ENCODE results near the gene AUP1. TPM values are rescaled to one million over a fixed set of nuclear protein-coding genes. Genes with fewer than 3 reads are reported as not detected.

AUP1 gene
- total RNA-seq, 1 donor from 2014 or later, result 119 TPM

DNA sequence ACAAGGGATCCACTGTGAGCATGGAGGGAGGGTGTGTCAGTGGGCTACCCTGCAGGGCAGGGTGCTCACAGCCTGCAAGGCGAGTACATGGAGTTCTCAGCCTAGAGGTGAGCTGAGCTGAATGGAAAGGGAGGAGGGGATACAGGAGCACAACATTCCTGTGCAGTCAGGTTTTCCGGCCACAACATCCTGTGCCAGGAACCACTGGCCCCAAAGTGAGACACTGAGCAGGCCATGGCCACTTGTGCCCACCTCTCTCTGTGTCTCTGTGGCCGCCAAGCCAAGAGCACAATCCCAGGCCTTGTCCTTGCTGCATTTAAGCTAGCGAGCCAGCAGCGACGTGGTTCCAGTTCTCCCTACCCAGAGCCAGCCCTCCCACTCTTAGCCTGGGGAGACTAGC is 31.1 kb upstream of the AUP1 start:
- intact Hi-C loops (cut with DNase I), result no loop called here
- H3K4me3 ChIP-seq, result no peak overlapping the region
- no peak overlapping the region for H3K27ac ChIP-seq
- DNase-seq (no peak), ATAC-seq (no peak)
- no peaks in the 10 kb centered on the region for H3K9me3 ChIP-seq
- no peaks in the 10 kb centered on the region for H3K4me1 ChIP-seq
- no peaks in the 10 kb centered on the region for H3K36me3 ChIP-seq
- TF ChIP-seq CTCF (IDR thresholded peaks at IDR 0.05), result no peak
- no peaks in the 10 kb centered on the region for H3K27me3 ChIP-seq

- Histone ChIP-seq H3K4me3 (no peak overlapping the region), H3K36me3 (no peaks in the 10 kb centered on the region), H3K4me1 (no peaks in the 10 kb centered on the region), H3K27ac (no peak overlapping the region), H3K9me3 (no peaks in the 10 kb centered on the region), H3K27me3 (no peaks in the 10 kb centered on the region)
- TF ChIP-seq CTCF (IDR thresholded peaks at IDR 0.05), result no peak
- intact Hi-C loops (cut with DNase I), result no loop called here
- no peak for DNase-seq
- ATAC-seq, result no peak
Observed at GRCh38 chr2:74559912-74560311, 30.4 kb upstream of the AUP1 start.

- H3K4me1 ChIP-seq, result peaks cover 3% of the 10 kb centered on the region
- TF ChIP-seq CTCF (IDR thresholded peaks at IDR 0.05), result no peak
- H3K4me3 ChIP-seq, result no peak overlapping the region
- H3K27ac ChIP-seq, result no peak overlapping the region
- ATAC-seq, result no peak
- DNase-seq, result no peak
- intact Hi-C loops (cut with DNase I), result no loop called here
- no peaks in the 10 kb centered on the region for H3K27me3 ChIP-seq
- no peaks in the 10 kb centered on the region for H3K9me3 ChIP-seq
- no peaks in the 10 kb centered on the region for H3K36me3 ChIP-seq
Observed at GRCh38 chr2:74558284-74559230, 29.1 kb upstream of the AUP1 start.

DNA sequence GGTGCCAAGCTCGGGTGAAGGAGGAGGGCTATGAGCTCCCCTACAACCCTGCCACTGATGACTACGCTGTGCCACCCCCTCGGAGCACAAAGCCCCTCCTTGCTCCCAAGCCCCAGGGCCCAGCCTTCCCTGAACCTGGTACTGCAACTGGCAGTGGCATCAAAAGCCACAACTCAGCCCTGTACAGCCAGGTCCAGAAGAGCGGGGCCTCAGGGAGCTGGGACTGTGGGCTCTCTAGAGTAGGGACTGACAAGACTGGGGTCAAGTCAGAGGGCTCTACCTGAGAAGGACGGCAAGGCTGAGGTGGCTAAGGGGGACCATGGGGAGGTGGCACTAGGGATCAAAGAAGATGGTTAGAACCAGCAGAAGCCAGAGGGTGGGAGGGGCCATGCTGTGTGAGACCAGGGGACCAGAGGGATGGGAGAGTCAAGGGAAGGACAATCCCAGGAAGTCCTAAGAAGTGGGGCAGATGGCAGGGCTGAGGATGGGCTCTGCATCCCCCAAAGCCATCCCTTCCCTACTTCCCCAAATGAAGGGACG is 27.4 kb upstream of the AUP1 start:
- Histone ChIP-seq H3K4me3 (no peak overlapping the region), H3K4me1 (peaks cover 10% of the 10 kb centered on the region), H3K9me3 (no peaks in the 10 kb centered on the region), H3K27ac (no peak overlapping the region), H3K36me3 (no peaks in the 10 kb centered on the region), H3K27me3 (no peaks in the 10 kb centered on the region)
- DNase-seq (no peak), ATAC-seq (no peak)
- no peak for TF ChIP-seq CTCF (IDR thresholded peaks at IDR 0.05)
- intact Hi-C loops (cut with DNase I), result no loop called here

GRCh38 chr2:74556159-74556558 is 26.7 kb upstream of the AUP1 start:
- Histone ChIP-seq H3K9me3 (no peaks in the 10 kb centered on the region), H3K4me1 (peaks cover 10% of the 10 kb centered on the region), H3K36me3 (no peaks in the 10 kb centered on the region), H3K27ac (peak overlapping the region; percentile 88), H3K27me3 (no peaks in the 10 kb centered on the region), H3K4me3 (peak overlapping the region; percentile 88)
- ATAC-seq (no peak), DNase-seq (no peak)
- intact Hi-C loops (cut with DNase I), result no loop called here
- TF ChIP-seq CTCF (IDR thresholded peaks at IDR 0.05), result no peak

Data from upper lobe of right lung (tissue), 1 donor.